Activated CD4-positive, CD25-positive, alpha-beta regulatory T cell treated with anti-CD3 and anti-CD28 coated beads, Interleukin-2, amount 50 U/mL, for 24 hours (primary cell): ENCODE data around the gene NUP205.
"Not testable (repeated sequence)": the region's sequence is repeated elsewhere in the genome, so short reads cannot be mapped to it uniquely, and the experiment has no call there.

Source experiments
- ATAC-seq, 2 donors: fragments of 150-1000 bp; cut with Tn5 transposase; one replicate each; pipeline ENCODE4 v1.10.0; 2021; ENCODE audit warnings: mild to moderate bottlenecking in 1 of 2, moderate library complexity in 1 of 2

The NUP205 gene

GRCh38 chr7:135620980-135621850 is 63.5 kb downstream of the NUP205 start:
- no peak for ATAC-seq

- ATAC-seq = no peak
Observed at GRCh38 chr7:135634191-135634878, 76.6 kb downstream of the NUP205 start.

GRCh38 chr7:135639690-135640089 is 82.0 kb downstream of the NUP205 start:
- ATAC-seq = not testable (repeated sequence)

- ATAC-seq = no peak
Observed at GRCh38 chr7:135644154-135644553, 86.4 kb downstream of the NUP205 start.

GRCh38 chr7:135644729-135645128 is 87.0 kb downstream of the NUP205 start:
- no peak for ATAC-seq

- ATAC-seq = no peak
Observed at GRCh38 chr7:135645296-135645904, 87.7 kb downstream of the NUP205 start.

GRCh38 chr7:135647755-135648154 is 90.0 kb downstream of the NUP205 start:
- ATAC-seq = no peak

- ATAC-seq = no peak
Observed at GRCh38 chr7:135648235-135648634, 90.5 kb downstream of the NUP205 start.

- ATAC-seq = no peak
Observed at GRCh38 chr7:135650831-135651573, 93.3 kb downstream of the NUP205 start.

GRCh38 chr7:135653340-135654080 is 95.8 kb downstream of the NUP205 start:
- no peak for ATAC-seq

GRCh38 chr7:135658564-135658963 is 100.8 kb downstream of the NUP205 start:
- no peak for ATAC-seq

GRCh38 chr7:135659159-135659846 is 101.6 kb downstream of the NUP205 start:
- no peak for ATAC-seq

- ATAC-seq = no peak
Observed at GRCh38 chr7:135661311-135662122, 103.8 kb downstream of the NUP205 start.

- ATAC-seq = peak in 1 of 2 donors; percentile 11
Observed at GRCh38 chr7:135662123-135662372, 104.3 kb downstream of the NUP205 start.

- ATAC-seq = peak; percentile 79 to 88
Observed at GRCh38 chr7:135662373-135663114, 104.8 kb downstream of the NUP205 start, which contains the start of gene STMP1. Gene STMP1 (plus strand): TSS chr7:135662514.

- peak; percentile 55 to 78 for ATAC-seq
Observed at GRCh38 chr7:135664046-135664589, 106.4 kb downstream of the NUP205 start.

- ATAC-seq = no peak
Observed at GRCh38 chr7:135665042-135665441, 107.3 kb downstream of the NUP205 start.

- no peak for ATAC-seq
Observed at GRCh38 chr7:135666156-135666555, 108.4 kb downstream of the NUP205 start.

- ATAC-seq = no peak
Observed at GRCh38 chr7:135666846-135667245, 109.1 kb downstream of the NUP205 start.

- not testable (repeated sequence) for ATAC-seq
Observed at GRCh38 chr7:135667626-135668025, 109.9 kb downstream of the NUP205 start.
